Right lobe of liver (tissue), 4 donors: Measurements from ENCODE around the gene ARG2.
"Not testable (repeated sequence)": the region's sequence is repeated elsewhere in the genome, so short reads cannot be mapped to it uniquely, and the experiment has no call there.

ENCODE experiments used
- CTCF ChIP-seq, 4 donors: fragments of 200-600 bp in 3 of 4; fragments of 450-650 bp in 1 of 4; IDR thresholded peaks; one replicate each; pipeline versions ENCODE4 v1.5.1 to v1.8.0; 2016 to 2022; ENCODE audit warnings: antibody characterized with exemption in 4 of 4, mild to moderate bottlenecking in 2 of 4
- POLR2A ChIP-seq: fragments of 450-650 bp; IDR thresholded peaks from one replicate; pipeline ENCODE4 v1.6.1; 2017; ENCODE audit warnings: antibody characterized with exemption, mild to moderate bottlenecking
- donor health status: DM: no; HTN: no; CAD: no.
- donor health status: DM: no; HTN: no; CAD: no.
- donor health status: DM: no; HTN: yes; CAD: no.

GRCh38 chr14:67593650-67594049 lies 26.1 kb upstream of the ARG2 start:
- not testable (repeated sequence) for TF ChIP-seq CTCF (IDR thresholded peaks at IDR 0.05); POLR2A
